BE2C (cell line): ENCODE measurements around the gene PLEKHD1.

Experiments
- DNase-seq: peaks from one replicate; pipeline ENCODE4 v3.0.0-alpha.2; 2020
- H3K27me3 ChIP-seq: fragments of 250-450 bp; sonication (Bioruptor Pico); 2 replicates; pipeline ENCODE4 v1.5.1; 2020; ENCODE audit warnings: mild to moderate bottlenecking
- H3K36me3 ChIP-seq: fragments of 250-450 bp; sonication (Bioruptor Pico); 2 replicates; pipeline ENCODE4 v1.5.1; 2020; ENCODE audit warnings: mild to moderate bottlenecking
- H3K4me1 ChIP-seq: fragments of 250-450 bp; sonication (Bioruptor Pico); 2 replicates; pipeline ENCODE4 v1.5.1; 2020
- H3K4me3 ChIP-seq: 2 replicates; pipeline ENCODE4 v1.5.1; 2011; ENCODE audit warnings: low read depth, low read length
- H3K9me3 ChIP-seq: fragments of 250-450 bp; sonication (Bioruptor Pico); 2 replicates; pipeline ENCODE4 v1.5.1; 2020
- CTCF ChIP-seq: IDR thresholded peaks from 2 replicates; pipeline ENCODE4 v1.5.1; 2012; ENCODE audit warnings: mild to moderate bottlenecking, low read depth, low read length

The PLEKHD1 gene

DNA sequence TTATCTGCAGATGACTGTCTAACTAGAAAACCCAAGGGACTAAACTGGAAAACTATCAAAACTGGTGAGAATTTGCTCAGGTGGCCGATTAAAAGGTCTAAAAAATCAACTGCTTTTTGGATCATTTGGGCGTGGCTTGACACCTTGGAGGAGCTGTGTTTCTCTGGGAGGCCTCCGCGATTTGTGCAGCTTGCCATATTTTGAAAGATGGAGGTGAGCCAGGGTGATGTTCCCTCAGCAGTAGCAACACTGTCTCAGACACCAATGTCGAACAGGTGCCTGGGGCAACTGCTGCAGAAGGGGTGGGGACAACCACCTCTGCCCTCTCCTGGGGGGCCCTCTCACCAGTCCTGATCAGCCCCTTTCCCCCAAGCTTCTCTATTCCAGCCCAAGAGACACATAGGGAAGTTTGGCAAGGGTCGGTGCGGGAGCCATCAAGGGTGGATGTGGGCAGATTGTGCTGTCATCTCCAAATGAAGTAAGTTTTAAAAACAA lies 86.4 kb downstream of the PLEKHD1 start:
- Histone ChIP-seq H3K36me3 (no peaks in the 10 kb centered on the region), H3K4me3 (no peak overlapping the region), H3K27me3 (peaks cover 21% of the 10 kb centered on the region; the same call in 1 of the 2 replicates), H3K9me3 (no peaks in the 10 kb centered on the region), H3K4me1 (no peaks in the 10 kb centered on the region; the same call in 1 of the 2 replicates)
- no peak for DNase-seq
- no peak for TF ChIP-seq CTCF

DNA sequence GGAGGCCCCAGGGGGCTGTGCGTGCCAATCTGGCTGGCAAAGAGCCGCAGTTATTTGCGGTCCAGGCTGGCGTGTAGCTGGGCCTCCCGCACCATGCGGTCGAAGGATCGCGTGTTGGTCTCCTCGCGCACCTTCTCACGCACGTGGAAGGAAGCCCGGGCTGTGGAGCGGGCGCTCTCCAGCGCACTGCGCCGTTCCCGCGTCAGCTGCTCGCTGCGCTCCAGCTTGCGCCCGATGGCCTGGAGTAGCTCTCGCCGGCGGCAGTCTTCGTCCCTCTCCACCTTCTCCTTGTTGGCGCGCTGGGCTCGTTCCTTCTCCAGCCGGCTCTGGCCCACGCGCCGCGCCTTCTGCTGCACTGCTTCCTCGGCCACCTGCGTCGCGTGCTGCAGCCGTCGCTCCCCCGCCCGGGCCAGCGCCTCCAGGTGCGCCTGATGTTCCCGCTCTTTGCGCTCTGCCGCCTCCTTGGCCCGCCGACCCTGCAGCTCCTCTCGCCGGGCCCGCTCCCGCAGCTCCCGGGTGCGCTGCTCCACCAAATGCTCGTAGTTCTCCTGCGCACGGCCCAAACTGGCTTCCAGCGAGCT lies 87.0 kb downstream of the PLEKHD1 start:
- no peaks in the 10 kb centered on the region for H3K36me3 ChIP-seq
- no peak overlapping the region for H3K4me3 ChIP-seq
- no peak for DNase-seq
- no peaks in the 10 kb centered on the region for H3K9me3 ChIP-seq
- H3K27me3 ChIP-seq, result peaks cover 21% of the 10 kb centered on the region
- no peaks in the 10 kb centered on the region; the same call in 1 of the 2 replicates for H3K4me1 ChIP-seq
- no peak for TF ChIP-seq CTCF

DNA sequence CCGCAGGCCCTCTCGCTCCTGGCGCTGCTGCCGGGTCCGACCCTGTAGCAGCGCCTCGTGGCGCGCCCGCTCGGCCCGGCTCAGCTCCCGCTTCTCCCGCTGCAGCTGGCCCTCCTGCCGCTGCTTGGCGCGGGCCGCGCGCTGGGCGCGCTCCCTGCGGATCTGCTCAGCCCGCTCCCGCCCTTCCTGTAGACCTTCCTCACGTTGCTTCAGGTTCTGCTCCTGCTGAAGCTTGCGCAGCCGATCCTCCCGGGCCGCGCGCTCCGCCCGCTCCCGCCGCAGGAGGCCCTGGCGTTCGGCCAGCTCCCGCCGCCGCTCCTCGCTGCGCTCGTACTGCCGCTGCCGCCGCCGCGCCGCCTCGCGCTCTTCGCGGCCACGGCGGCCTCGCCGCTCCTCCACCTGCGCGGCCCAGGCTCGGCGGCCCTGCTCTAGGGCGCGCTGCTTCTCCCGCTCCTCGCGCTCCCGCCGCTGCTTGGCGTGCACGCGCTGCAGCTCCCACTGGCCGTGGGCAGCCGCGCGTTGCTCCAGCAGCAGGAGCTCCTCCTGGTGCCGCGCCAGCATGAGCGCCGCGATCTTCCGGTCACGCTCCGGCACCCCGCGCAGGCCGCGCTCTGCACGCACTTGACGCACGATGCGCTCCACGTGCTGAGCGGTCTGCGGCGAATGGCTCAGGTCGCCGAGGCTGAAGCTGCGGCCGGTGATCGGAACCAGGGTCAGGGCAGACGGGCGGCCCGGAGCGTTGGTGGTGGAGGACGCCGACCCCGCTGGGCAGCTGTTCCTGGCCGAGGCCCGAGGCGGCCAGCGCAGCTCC lies 87.7 kb downstream of the PLEKHD1 start:
- DNase-seq, result no peak
- Histone ChIP-seq H3K36me3 (no peaks in the 10 kb centered on the region), H3K4me1 (no peaks in the 10 kb centered on the region; the same call in 1 of the 2 replicates), H3K9me3 (no peaks in the 10 kb centered on the region), H3K27me3 (peaks cover 20% of the 10 kb centered on the region), H3K4me3 (no peak overlapping the region)
- TF ChIP-seq CTCF, result no peak

GRCh38 chr14:69572841-69573135 lies 88.3 kb downstream of the PLEKHD1 start:
- Histone ChIP-seq H3K27me3 (peaks cover 17% of the 10 kb centered on the region), H3K9me3 (no peaks in the 10 kb centered on the region), H3K36me3 (no peaks in the 10 kb centered on the region), H3K4me3 (no peak overlapping the region), H3K4me1 (no peaks in the 10 kb centered on the region; the same call in 1 of the 2 replicates)
- no peak for DNase-seq
- TF ChIP-seq CTCF, result no peak

DNA sequence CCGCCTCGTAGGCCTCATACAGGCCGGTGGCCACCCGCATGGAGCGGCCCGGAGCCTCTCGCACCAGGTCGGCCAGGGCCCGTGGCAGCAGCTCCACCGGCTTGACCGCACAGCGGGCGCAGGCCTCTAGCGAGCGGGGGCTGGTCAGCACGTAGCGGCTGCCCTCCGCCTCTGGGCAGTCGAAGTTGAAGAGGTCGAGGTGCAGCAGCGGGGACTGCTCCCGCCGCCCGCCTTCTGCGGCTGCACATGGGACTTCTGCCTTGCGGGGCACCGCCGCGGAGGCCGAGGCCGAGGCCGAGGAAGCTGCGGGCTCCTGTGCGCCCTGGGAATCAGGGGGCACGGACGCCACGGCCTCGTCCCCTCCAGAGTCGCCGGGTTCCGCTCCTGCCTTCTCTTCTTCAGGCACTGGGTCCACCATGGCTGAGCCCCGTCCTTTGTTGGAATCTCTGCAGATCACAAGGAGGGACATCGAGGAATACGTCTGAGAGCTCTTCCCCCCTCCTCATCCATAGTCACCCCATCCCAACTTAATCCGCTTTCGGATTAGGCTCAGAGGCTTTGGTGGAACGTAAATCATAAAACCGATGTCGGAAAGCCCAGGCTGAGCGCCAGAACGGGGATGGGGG lies 88.8 kb downstream of the PLEKHD1 start:
- H3K9me3 ChIP-seq, result no peaks in the 10 kb centered on the region
- no peaks in the 10 kb centered on the region for H3K36me3 ChIP-seq
- DNase-seq, result no peak
- H3K4me3 ChIP-seq, result peak overlapping the region; percentile 61
- no peaks in the 10 kb centered on the region; the same call in 1 of the 2 replicates for H3K4me1 ChIP-seq
- no peak for TF ChIP-seq CTCF
- H3K27me3 ChIP-seq, result peaks cover 16% of the 10 kb centered on the region
